ENCODE measurements around the gene PPP1R16B. TPM values are rescaled to one million over a fixed set of nuclear protein-coding genes. Genes with fewer than 3 reads are reported as not detected.
"Not testable (repeated sequence)": the region's sequence is repeated elsewhere in the genome, so short reads cannot be mapped to it uniquely, and the experiment has no call there.

PPP1R16B gene
- total and polyA plus RNA-seq, 7 experiments from 2014 or later: 11.4 to 75.4 (median 21.5) TPM

DNA sequence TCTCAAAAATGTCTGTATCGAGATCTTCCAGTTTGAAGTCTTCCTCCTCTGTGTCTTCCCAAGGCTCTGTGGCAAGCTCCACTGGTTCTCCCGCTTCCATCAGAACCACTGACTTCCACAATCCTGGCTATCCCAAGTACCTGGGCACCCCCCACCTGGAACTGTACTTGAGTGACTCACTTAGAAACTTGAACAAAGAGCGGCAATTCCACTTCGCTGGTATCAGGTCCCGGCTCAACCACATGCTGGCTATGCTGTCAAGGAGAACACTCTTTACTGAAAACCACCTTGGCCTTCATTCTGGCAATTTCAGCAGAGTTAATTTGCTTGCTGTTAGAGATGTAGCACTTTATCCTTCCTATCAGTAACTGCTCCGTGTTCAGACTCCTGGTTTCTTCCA is 146.7 kb downstream of the PPP1R16B start:
- Mint-ChIP-seq H3K9me3 (no peaks in the 10 kb centered on the region), H3K4me3 (no peak overlapping the region), H3K36me3 (peaks cover 0 to 21% (median 7%) of the 10 kb centered on the region in 5 donors), H3K4me1 (no peaks in the 10 kb centered on the region), H3K27ac (no peak overlapping the region), H3K27me3 (no peaks in the 10 kb centered on the region)
- ChIA-PET POLR2A (interaction anchor here (0.6 kb wide), 1 partner anchor 99 kb away, joined by 3 read pairs; no protein-coding TSS in a partner anchor), CTCF (interaction anchor here (0.6 kb wide), 1 partner anchor 231 kb away, joined by 3 read pairs; no protein-coding TSS in a partner anchor)
- Histone ChIP-seq H3K27ac (ENCODE audit: low read depth, low read length) (no peak overlapping the region), H3K36me3 (ENCODE audit: control insufficient read depth in 2 of 3, insufficient read depth in 3 of 3, low read length in 3 of 3) (no peaks in the 10 kb centered on the region), H3K27me3 (ENCODE audit: control insufficient read depth in 2 of 2, insufficient read depth in 2 of 2, low read length in 2 of 2) (no peaks in the 10 kb centered on the region), H3K9me3 (ENCODE audit: control insufficient read depth in 2 of 3, low read length in 3 of 3) (no peaks in the 10 kb centered on the region), H3K4me1 (ENCODE audit: control insufficient read depth in 2 of 2, insufficient read depth in 2 of 2, low read length in 2 of 2) (no peaks in the 10 kb centered on the region), H3K4me3 (ENCODE audit: low read length) (no peak overlapping the region)
- DNase-seq (no peak), ATAC-seq (no peak)
- intact Hi-C loops (cut with micrococcal nuclease): no loop called here

DNA sequence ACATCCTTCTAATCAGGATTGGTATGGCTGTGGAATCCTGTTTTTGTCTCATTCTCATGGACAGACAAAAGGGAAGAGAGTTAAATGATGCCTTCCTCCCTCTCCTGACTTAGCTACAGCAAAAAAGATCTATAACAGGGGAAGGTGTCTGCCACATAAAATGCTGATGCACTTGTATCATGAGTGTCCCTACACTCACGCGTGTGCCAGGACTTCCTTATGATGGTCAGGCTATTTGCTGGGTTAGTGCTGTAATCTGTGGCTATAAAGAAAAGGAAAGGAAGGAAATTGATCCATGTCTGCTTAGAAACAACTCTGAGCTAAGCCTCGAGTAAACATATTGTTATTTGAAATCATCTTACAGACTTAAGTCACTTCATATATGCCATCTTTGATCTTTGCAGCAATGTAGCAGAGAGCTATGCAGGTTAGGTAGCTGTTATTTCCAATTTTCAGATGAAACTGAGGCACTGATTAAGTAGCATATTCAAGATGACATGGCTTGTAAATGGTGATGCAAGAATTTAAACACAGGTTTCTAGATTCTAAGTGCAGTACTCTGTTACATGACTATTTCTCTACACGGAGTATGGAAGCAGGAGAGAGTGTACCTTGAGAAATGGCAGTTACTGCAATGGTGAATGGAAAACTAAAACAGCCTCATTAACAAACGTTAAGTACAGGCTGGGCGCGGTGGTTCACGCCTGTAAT is 148.3 kb downstream of the PPP1R16B start:
- Histone ChIP-seq H3K4me3 (ENCODE audit: low read length) (no peak overlapping the region), H3K27ac (ENCODE audit: low read depth, low read length) (no peak overlapping the region), H3K27me3 (ENCODE audit: control insufficient read depth in 2 of 2, insufficient read depth in 2 of 2, low read length in 2 of 2) (no peaks in the 10 kb centered on the region), H3K4me1 (ENCODE audit: control insufficient read depth in 2 of 2, insufficient read depth in 2 of 2, low read length in 2 of 2) (no peaks in the 10 kb centered on the region), H3K9me3 (ENCODE audit: control insufficient read depth in 2 of 3, low read length in 3 of 3) (no peaks in the 10 kb centered on the region), H3K36me3 (ENCODE audit: control insufficient read depth in 2 of 3, insufficient read depth in 3 of 3, low read length in 3 of 3) (no peaks in the 10 kb centered on the region)
- Mint-ChIP-seq H3K36me3 (peaks cover 0 to 18% (median 7%) of the 10 kb centered on the region in 5 donors), H3K27ac (no peak overlapping the region), H3K27me3 (no peaks in the 10 kb centered on the region), H3K4me3 (no peak overlapping the region), H3K9me3 (no peaks in the 10 kb centered on the region), H3K4me1 (no peaks in the 10 kb centered on the region)
- intact Hi-C loops (cut with micrococcal nuclease): no loop called here
- no peak for ATAC-seq
- DNase-seq: no peak
- ChIA-PET POLR2A (interaction anchor here (1.2 to 1.4 kb wide), 2 partner anchors 9 to 32 kb away, joined by 3 to 5 read pairs; no protein-coding TSS in a partner anchor), CTCF (no interaction called here)

DNA sequence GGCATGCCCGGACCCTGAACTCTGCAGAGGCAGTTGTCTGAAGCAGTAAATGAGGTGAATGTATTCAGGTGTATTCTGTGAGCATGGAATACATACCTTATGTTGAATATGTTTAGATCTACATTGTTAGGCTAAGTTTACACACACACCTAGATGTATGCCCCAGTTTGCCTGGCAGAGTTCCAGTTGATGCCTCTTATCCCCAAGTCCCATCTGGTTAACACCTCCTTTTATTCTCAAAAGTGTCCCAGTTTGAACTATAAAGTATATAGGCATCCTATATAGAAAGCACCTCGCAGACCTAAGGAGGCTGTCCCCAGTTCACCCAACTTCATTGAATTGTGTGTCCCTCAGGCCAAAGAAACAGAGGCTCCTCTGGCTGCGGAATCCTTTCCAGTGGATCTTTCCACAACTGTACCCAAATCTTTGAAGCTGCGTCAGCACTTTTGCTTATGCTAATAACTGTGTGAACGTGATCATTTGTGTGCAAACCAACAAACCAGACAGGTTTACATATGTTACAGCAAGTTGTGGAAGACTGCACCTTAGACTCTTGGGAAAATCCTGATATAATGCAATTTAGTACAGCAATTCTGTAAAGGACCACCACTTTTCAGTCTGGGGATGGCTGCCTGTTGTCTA is 151.9 kb downstream of the PPP1R16B start:
- Mint-ChIP-seq H3K27ac (no peak overlapping the region), H3K36me3 (peaks cover 0 to 4% (median 2%) of the 10 kb centered on the region in 5 donors), H3K4me3 (no peak overlapping the region), H3K27me3 (no peaks in the 10 kb centered on the region), H3K4me1 (peaks cover 7 to 20% (median 12%) of the 10 kb centered on the region in 7 donors), H3K9me3 (no peaks in the 10 kb centered on the region)
- H3K9me3 ChIP-seq (ENCODE audit: control insufficient read depth in 2 of 3, low read length in 3 of 3): no peaks in the 10 kb centered on the region
- no peak overlapping the region for H3K27ac ChIP-seq (ENCODE audit: low read depth, low read length)
- ATAC-seq (no peak), DNase-seq (no peak)
- ChIA-PET POLR2A (no interaction called here), CTCF (no interaction called here)
- intact Hi-C loops (cut with micrococcal nuclease): no loop called here
- H3K27me3 ChIP-seq (ENCODE audit: control insufficient read depth in 2 of 2, insufficient read depth in 2 of 2, low read length in 2 of 2): no peaks in the 10 kb centered on the region
- no peak overlapping the region for H3K4me3 ChIP-seq (ENCODE audit: low read length)
- peaks cover 0 to 2% (median 0%) of the 10 kb centered on the region in 3 experiments for H3K36me3 ChIP-seq (ENCODE audit: control insufficient read depth in 2 of 3, insufficient read depth in 3 of 3, low read length in 3 of 3)
- H3K4me1 ChIP-seq (ENCODE audit: control insufficient read depth in 2 of 2, insufficient read depth in 2 of 2, low read length in 2 of 2): peaks cover 0 to 7% of the 10 kb centered on the region in 2 donors

DNA sequence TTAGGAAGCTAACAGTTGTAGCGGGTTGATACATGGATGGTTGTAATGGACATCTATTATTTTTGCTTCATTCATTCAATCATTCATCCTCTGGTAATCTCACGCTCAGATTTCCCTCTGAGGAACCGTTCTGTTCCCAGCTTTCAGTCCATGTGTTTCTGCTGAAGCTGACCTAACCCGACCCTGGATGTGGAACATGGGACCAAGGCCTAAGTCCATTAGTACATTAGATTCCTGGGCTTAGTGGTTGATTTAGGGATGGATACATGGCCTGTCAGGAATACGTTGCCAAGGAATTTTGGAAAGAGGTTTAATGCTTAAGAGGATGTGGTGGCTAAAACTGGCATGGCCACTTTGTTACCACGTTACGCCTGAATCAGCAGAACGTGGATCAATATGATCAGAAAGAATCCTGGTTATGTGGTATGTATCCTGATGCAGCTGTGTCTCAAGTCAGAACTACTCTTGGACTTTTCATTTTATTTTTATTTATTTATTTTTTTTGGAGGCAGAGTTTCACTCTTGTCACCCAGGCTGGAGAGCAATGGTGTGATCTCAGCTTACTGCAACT is 152.5 kb downstream of the PPP1R16B start:
- Histone ChIP-seq H3K27me3 (ENCODE audit: control insufficient read depth in 2 of 2, insufficient read depth in 2 of 2, low read length in 2 of 2) (no peaks in the 10 kb centered on the region), H3K4me1 (ENCODE audit: control insufficient read depth in 2 of 2, insufficient read depth in 2 of 2, low read length in 2 of 2) (peaks cover 5 to 10% of the 10 kb centered on the region in 2 donors), H3K27ac (ENCODE audit: low read depth, low read length) (no peak overlapping the region), H3K36me3 (ENCODE audit: control insufficient read depth in 2 of 3, insufficient read depth in 3 of 3, low read length in 3 of 3) (peaks cover 0 to 4% (median 0%) of the 10 kb centered on the region in 3 experiments), H3K4me3 (ENCODE audit: low read length) (no peak overlapping the region), H3K9me3 (ENCODE audit: control insufficient read depth in 2 of 3, low read length in 3 of 3) (no peaks in the 10 kb centered on the region)
- no peaks in the 10 kb centered on the region for H3K9me3 Mint-ChIP-seq
- intact Hi-C loops (cut with micrococcal nuclease): no loop called here
- DNase-seq (no peak), ATAC-seq (no peak)
- H3K4me1 Mint-ChIP-seq: peaks cover 10 to 25% (median 17%) of the 10 kb centered on the region in 7 donors
- H3K27ac Mint-ChIP-seq: no peak overlapping the region
- no peak overlapping the region for H3K4me3 Mint-ChIP-seq
- CTCF ChIA-PET: interaction anchor here (0.7 kb wide), 1 partner anchor 12 kb away, joined by 4 read pairs; no protein-coding TSS in a partner anchor
- no peaks in the 10 kb centered on the region for H3K27me3 Mint-ChIP-seq
- POLR2A ChIA-PET: no interaction called here
- peaks cover 0 to 3% (median 0%) of the 10 kb centered on the region in 5 donors for H3K36me3 Mint-ChIP-seq

DNA sequence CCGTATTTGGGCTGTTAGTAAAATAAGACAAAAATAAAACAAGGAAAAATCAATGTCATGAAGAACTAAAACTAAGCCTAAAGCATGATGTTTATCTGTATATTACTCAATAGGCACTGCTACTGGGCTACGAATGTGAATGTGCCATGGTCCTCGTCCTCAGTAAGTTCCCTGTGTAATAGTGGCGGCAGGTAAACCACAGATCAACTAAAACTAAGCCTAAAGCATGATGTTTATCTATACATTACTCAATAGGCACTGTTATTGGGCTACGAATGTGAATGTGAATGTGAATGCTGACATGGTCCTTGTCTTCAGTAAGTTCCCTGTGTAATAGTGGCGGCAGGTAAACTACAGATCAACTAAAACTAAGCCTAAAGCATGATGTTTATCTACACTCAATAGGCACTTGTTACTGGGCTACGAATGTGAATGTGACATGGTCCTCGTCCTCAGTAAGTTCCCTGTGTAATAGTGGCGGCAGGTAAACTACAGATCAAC is 154.7 kb downstream of the PPP1R16B start:
- peaks cover 6 to 16% of the 10 kb centered on the region in 2 donors for H3K4me1 ChIP-seq (ENCODE audit: control insufficient read depth in 2 of 2, insufficient read depth in 2 of 2, low read length in 2 of 2)
- H3K4me3 ChIP-seq (ENCODE audit: low read length); CTCF ChIA-PET; H3K9me3 ChIP-seq (ENCODE audit: control insufficient read depth in 2 of 3, low read length in 3 of 3); DNase-seq; H3K9me3 Mint-ChIP-seq; H3K36me3 ChIP-seq (ENCODE audit: control insufficient read depth in 2 of 3, insufficient read depth in 3 of 3, low read length in 3 of 3); H3K27ac ChIP-seq (ENCODE audit: low read depth, low read length); ATAC-seq; H3K27me3 Mint-ChIP-seq; H3K27me3 ChIP-seq (ENCODE audit: control insufficient read depth in 2 of 2, insufficient read depth in 2 of 2, low read length in 2 of 2): not testable (repeated sequence)
- intact Hi-C loops (cut with micrococcal nuclease): loop anchor here in 1 of 2 donors (5.0 kb wide), 1 partner anchor 1863 kb away; the partner anchor contains the start of gene RBL1
- peaks cover 0 to 11% (median 3%) of the 10 kb centered on the region in 5 donors for H3K36me3 Mint-ChIP-seq
- H3K4me3 Mint-ChIP-seq: peak overlapping the region in 2 of 10 donors; percentile 33 to 93
- peaks cover 15 to 41% (median 33%) of the 10 kb centered on the region in 7 donors for H3K4me1 Mint-ChIP-seq
- peak overlapping the region in 1 of 9 donors; percentile 94 for H3K27ac Mint-ChIP-seq
- POLR2A ChIA-PET: interaction anchor here (3.0 kb wide), 1 partner anchor 211 kb away, joined by 17 read pairs; the partner anchor contains the start of gene ACTR5

DNA sequence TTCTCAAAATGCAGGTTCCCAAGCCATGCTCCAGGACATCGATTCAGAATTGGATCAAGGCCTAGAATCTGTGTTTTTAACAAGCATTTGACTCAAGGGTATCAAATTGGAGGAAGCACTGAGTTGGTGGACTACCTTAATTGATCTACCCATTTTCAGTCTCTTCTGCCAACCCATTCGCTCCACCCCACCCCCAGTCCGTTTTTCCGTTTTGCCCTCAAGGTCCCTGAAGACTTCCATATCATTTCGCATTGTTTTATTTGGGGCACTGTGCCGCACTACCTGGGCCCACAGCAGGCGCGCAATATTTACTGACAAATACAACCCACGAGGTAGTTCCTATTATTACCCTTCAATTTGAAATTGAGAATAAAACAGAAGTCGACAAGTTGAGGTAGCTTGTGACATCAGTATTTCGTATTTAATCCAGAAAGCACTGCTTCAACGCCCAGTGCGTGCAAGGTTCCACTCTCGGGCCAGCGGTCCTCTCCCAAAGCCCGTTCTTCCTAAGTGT is 156.1 kb downstream of the PPP1R16B start:
- CTCF ChIA-PET: interaction anchor here (0.6 to 2.4 kb wide), 5 partner anchors 11 to 1189 kb away, joined by 3 to 8 read pairs (median 5); partner anchors contain the start of gene FAM83D
- H3K4me3 ChIP-seq (ENCODE audit: low read length): peak overlapping the region; percentile 97
- peaks cover 0 to 15% (median 3%) of the 10 kb centered on the region in 5 donors for H3K36me3 Mint-ChIP-seq
- H3K27ac ChIP-seq (ENCODE audit: low read depth, low read length): peak overlapping the region; percentile 69
- peaks cover 16 to 46% (median 34%) of the 10 kb centered on the region in 7 donors for H3K4me1 Mint-ChIP-seq
- intact Hi-C loops (cut with micrococcal nuclease): loop anchor here (1.0 to 5.0 kb wide), 9 partner anchors 35 to 1864 kb away; partner anchors contain the start of genes ACTR5 (in 2 of the 2), FAM83D (in 2 of the 2), PPP1R16B (in 1 of the 2) and RALGAPB (in 1 of the 2)
- no peaks in the 10 kb centered on the region for H3K9me3 ChIP-seq (ENCODE audit: control insufficient read depth in 2 of 3, low read length in 3 of 3)
- H3K27ac Mint-ChIP-seq: peak overlapping the region; percentile 92 to 98 (median 96)
- peak overlapping the region; percentile 92 to 97 (median 96) for H3K4me3 Mint-ChIP-seq
- peaks cover 6 to 16% of the 10 kb centered on the region in 2 donors for H3K4me1 ChIP-seq (ENCODE audit: control insufficient read depth in 2 of 2, insufficient read depth in 2 of 2, low read length in 2 of 2)
- ATAC-seq (no peak), DNase-seq (peak in 1 of 9 donors; percentile 25)
- no peaks in the 10 kb centered on the region for H3K9me3 Mint-ChIP-seq
- POLR2A ChIA-PET: interaction anchor here (0.9 to 3.0 kb wide), 12 partner anchors 13 to 316 kb away, joined by 3 to 24 read pairs (median 6); partner anchors contain the start of genes ACTR5, FAM83D and PPP1R16B
- H3K36me3 ChIP-seq (ENCODE audit: control insufficient read depth in 2 of 3, insufficient read depth in 3 of 3, low read length in 3 of 3): peaks cover 0 to 4% (median 0%) of the 10 kb centered on the region in 3 experiments
- H3K27me3 ChIP-seq (ENCODE audit: control insufficient read depth in 2 of 2, insufficient read depth in 2 of 2, low read length in 2 of 2): no peaks in the 10 kb centered on the region
- no peaks in the 10 kb centered on the region for H3K27me3 Mint-ChIP-seq
